ENCODE measurements around the gene TNFRSF19. TPM values are rescaled to one million over a fixed set of nuclear protein-coding genes. Genes with fewer than 3 reads are reported as not detected.

The TNFRSF19 gene
- total RNA-seq, 2 donors from 2014 or later, result 0.82 to 0.90 TPM

DNA sequence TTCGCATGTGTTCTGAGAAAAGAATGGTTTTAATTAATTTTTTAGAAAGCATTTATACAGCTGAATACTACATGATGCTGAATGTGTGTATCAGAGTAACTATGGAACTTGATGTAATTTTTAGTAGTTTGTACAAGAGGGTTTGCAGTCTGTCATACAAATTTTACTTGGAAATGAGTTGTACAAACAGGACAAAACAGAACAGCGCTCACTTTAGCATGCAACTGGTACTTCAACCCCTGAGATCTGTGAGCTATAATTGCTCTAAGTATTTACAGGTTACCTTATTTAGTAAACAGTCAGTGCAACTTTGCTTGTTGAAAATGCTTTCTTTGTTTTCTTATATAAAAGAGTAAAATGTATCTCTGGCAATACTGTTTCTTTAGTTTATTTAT is 706 bp downstream of the TNFRSF19 start:
- no peak overlapping the region for H3K27ac ChIP-seq
- no peak overlapping the region for H3K9ac ChIP-seq (ENCODE audit: low read depth in 2 of 2, low read length in 2 of 2)
- TF ChIP-seq CTCF (IDR thresholded peaks at IDR 0.05), result no peak
- no peaks in the 10 kb centered on the region for H3K4me1 ChIP-seq
- H3K36me3 ChIP-seq, result no peaks in the 10 kb centered on the region
- no peaks in the 10 kb centered on the region for H3K9me3 ChIP-seq
- no peak for DNase-seq
- no peaks in the 10 kb centered on the region for H3K27me3 ChIP-seq
- intact Hi-C loops (cut with DNase I), result no loop called here
- H3K4me3 ChIP-seq, result no peak overlapping the region

GRCh38 chr13:23571431-23571830 is 1.2 kb downstream of the TNFRSF19 start:
- Histone ChIP-seq H3K9me3 (no peaks in the 10 kb centered on the region), H3K4me1 (no peaks in the 10 kb centered on the region), H3K27ac (no peak overlapping the region), H3K36me3 (no peaks in the 10 kb centered on the region), H3K9ac (ENCODE audit: low read depth in 2 of 2, low read length in 2 of 2) (no peak overlapping the region), H3K4me3 (no peak overlapping the region), H3K27me3 (no peaks in the 10 kb centered on the region)
- TF ChIP-seq CTCF (IDR thresholded peaks at IDR 0.05), result no peak
- no peak for DNase-seq
- intact Hi-C loops (cut with DNase I), result no loop called here

GRCh38 chr13:23572836-23573235 is 2.6 kb downstream of the TNFRSF19 start:
- Histone ChIP-seq H3K27ac (no peak overlapping the region), H3K4me1 (no peaks in the 10 kb centered on the region), H3K9me3 (no peaks in the 10 kb centered on the region), H3K36me3 (no peaks in the 10 kb centered on the region), H3K27me3 (no peaks in the 10 kb centered on the region), H3K9ac (ENCODE audit: low read depth in 2 of 2, low read length in 2 of 2) (no peak overlapping the region), H3K4me3 (no peak overlapping the region)
- no peak for DNase-seq
- intact Hi-C loops (cut with DNase I), result no loop called here
- TF ChIP-seq CTCF (IDR thresholded peaks at IDR 0.05), result no peak

DNA sequence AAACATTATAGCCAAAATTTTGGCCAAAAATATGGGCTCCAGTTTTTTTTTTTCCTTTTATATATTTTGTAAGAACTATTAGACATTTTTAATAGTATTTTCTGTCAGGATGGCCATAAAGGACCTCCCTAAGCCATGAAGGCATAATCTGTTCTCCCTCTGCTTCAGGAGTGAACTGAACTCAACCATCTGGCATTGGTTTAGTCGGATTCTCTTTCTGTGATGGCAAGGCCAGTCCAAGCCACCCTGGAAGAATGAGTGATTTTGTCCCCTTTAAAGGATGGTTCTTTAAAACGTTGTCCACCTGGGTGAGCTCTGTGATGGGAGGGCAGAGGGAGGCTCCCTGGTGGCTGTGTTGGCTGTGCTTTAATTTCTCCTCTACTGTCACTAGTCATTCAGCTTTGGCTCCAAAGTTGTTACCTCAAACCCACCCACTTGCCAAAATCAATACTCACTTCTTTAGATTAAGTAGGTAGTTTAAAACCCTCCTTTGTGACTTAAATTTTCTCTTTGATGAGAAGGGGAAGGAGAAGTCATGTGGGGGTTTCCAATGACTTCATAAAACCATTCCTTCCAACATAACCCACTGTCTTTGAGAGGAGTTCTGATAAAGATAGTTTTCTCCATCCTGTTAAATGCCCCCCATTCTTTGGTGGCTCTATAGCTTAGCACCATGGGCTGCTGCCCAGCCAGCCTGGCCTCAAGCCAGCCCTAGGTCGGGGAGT is 4.4 kb downstream of the TNFRSF19 start:
- intact Hi-C loops (cut with DNase I), result no loop called here
- H3K4me1 ChIP-seq, result no peaks in the 10 kb centered on the region
- no peak overlapping the region for H3K9ac ChIP-seq (ENCODE audit: low read depth in 2 of 2, low read length in 2 of 2)
- TF ChIP-seq CTCF (IDR thresholded peaks at IDR 0.05), result no peak
- H3K27ac ChIP-seq, result no peak overlapping the region
- H3K4me3 ChIP-seq, result no peak overlapping the region
- H3K27me3 ChIP-seq, result peaks cover 3% of the 10 kb centered on the region
- no peaks in the 10 kb centered on the region for H3K36me3 ChIP-seq
- no peak for DNase-seq
- H3K9me3 ChIP-seq, result no peaks in the 10 kb centered on the region

DNA sequence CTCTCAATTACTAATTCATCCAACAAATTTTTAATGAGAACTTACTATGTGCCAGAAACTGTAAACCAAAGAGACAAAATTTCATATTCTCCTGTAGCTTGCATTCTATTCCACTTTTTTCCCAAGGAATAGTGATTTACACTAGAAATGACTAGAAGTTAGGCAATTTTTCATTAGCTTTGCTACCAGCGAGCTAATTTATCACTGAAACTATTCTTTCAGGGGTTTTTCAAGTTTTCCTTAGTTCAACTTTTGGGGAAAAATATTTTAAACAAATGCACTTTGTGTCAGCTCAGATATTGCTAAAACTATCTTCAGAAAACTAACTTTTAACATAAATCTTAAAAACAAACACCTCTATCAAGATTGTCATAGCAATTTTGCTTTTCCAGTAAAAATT is 5.4 kb downstream of the TNFRSF19 start:
- Histone ChIP-seq H3K4me3 (no peak overlapping the region), H3K9ac (ENCODE audit: low read depth in 2 of 2, low read length in 2 of 2) (no peak overlapping the region), H3K36me3 (no peaks in the 10 kb centered on the region), H3K27me3 (peaks cover 13% of the 10 kb centered on the region), H3K27ac (no peak overlapping the region), H3K9me3 (no peaks in the 10 kb centered on the region), H3K4me1 (no peaks in the 10 kb centered on the region)
- intact Hi-C loops (cut with DNase I), result no loop called here
- DNase-seq, result no peak
- no peak for TF ChIP-seq CTCF (IDR thresholded peaks at IDR 0.05)

Data from colonic mucosa (tissue), 4 donors.